Measurements from ENCODE around the gene CCDC69.

Gene CCDC69

DNA sequence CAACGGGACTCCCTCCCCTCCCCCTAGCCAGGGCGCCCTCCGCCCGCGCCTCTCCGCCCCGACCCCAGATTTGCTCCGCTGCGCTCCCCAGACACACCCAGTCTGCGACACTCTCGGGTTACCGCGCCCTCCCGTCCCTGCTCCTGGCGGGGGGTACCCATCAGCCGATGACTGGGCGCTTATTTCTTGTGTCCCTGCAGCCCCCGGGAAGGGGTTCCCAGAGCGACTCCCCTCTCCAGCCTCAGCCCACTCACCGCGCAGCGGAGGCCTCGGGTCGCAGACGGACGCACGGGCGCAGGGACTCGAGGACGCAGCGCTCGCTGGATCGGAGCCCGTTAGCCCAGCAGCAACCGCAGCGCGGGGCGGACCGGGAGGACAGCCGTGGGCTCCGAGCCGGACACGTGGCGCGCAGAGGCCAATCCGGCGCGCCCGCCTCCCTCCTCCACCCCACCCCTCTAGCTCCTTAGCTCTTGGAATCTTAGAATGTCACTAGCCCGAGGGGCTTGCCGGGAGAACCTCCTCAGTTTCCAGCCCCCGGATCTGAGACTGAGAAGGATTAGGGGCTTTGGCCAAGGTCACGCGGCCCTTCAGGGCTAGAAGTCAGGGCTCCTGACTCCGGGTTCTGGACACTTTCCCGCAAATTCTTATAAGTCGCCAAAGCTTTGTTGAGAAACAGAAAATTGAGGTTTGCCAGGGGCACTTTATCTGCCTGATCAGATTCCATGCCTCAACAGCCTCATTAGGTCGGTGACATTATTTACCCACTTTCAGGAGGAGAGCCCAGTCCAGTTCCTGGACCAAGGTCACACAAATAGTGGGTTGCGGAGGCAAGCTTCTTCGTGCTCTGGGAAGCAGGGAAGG lies 66.2 kb downstream of the CCDC69 start, which contains the start of gene ANXA6:
Gene ANXA6 (minus strand): TSS at position 354 of the 861 bp plus-strand sequence. CDS start 9,878 bp downstream, outside the sequence.
- DNase-seq = peak; percentile 72 to 79

- DNase-seq = peak in 1 of 2 donors; percentile 41
Measured at GRCh38 chr5:151156507-151157420, 67.1 kb downstream of the CCDC69 start.

GRCh38 chr5:151155775-151156506 lies 68.0 kb downstream of the CCDC69 start:
- peak in 1 of 2 donors; percentile 23 for DNase-seq

GRCh38 chr5:151154931-151155774 lies 68.7 kb downstream of the CCDC69 start:
- peak; percentile 52 to 57 for DNase-seq

DNA sequence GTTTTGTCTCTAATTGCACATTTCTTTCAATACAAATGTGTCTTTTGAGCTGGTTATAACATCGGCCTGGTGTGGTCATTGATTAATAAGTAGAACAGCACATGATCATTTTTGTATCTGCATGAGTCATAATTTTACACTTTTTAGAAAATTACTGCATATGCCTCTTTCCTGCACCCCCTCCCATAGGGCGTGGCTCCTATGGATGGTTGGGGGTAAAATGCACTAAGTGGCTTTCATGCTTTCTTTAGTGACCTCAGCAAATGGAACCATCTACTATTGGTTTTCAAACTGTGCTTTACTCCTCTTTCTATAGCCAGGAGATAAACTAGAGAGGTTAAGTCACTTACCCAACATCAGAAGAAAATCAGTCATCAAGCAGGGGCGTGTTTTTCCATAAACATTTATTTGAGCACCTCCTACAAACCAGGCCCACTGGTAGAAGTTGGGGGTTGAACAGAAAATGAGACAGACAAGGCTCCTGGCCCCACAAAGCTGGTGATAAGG lies 70.1 kb downstream of the CCDC69 start:
- DNase-seq = peak; percentile 58 to 59

DNA sequence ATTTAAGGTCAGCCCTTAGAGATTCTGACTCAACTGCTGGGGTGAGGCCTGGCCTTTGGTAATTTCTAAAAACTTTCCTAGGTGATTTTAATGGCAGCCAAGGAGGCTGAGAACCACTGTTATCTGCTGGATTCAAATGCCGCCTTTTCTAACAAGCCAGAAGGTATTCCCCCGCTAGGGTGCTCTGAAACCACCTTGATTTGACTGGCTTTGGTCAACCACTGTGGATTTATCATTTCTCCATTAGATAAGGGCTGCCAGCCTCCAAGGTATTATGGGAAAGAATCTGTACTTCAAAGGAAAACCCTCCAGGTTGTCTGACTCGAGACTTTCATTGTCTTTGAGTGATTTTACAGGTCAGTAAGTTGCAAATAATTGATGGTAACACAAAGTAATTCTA lies 70.6 kb downstream of the CCDC69 start:
- no peak for DNase-seq

DNA sequence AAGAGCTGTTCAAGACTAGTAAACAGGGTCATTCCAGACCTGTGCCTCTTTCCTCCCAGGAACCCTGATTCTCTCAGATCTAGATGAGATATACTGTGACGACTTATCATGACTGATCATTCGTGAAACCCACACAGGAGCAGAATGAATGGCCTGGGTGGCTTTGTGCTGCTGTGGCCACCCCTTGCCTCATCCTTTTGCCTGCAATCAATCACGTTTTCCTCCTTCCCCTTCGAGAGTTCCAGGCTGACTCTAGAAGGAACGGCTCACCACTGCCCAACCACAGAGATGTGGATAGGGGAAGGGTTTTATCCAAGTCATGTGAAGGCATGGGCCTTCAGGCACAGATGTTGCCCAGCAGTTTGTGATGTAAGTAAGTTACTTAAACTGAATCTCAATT lies 72.1 kb downstream of the CCDC69 start:
- DNase-seq = peak; percentile 65 to 69

GRCh38 chr5:151151263-151151660 lies 72.6 kb downstream of the CCDC69 start:
- DNase-seq = no peak

GRCh38 chr5:151150471-151151262 lies 73.2 kb downstream of the CCDC69 start:
- peak; percentile 63 to 68 for DNase-seq

DNA sequence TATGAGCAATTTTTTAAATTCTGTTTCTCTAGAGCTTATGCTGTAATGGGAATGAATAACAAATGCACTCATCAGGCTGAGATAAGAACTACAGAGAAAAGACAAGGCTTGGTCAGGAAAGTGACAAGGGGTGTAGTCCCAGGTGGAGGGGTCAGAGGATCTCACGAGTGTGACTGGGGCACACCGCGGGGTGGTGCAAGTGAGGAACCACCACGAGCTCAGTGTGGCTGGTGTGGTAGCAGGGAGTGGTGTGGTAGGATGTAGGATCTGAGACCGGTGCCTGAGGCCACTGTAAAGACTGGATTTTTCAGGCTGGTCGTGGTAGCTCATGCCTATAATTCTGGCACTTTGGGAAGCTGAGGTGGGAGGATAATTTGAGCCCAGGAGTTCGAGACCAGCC lies 75.3 kb downstream of the CCDC69 start:
- no peak for DNase-seq

GRCh38 chr5:151147033-151147432 lies 76.9 kb downstream of the CCDC69 start:
- DNase-seq = no peak

DNA sequence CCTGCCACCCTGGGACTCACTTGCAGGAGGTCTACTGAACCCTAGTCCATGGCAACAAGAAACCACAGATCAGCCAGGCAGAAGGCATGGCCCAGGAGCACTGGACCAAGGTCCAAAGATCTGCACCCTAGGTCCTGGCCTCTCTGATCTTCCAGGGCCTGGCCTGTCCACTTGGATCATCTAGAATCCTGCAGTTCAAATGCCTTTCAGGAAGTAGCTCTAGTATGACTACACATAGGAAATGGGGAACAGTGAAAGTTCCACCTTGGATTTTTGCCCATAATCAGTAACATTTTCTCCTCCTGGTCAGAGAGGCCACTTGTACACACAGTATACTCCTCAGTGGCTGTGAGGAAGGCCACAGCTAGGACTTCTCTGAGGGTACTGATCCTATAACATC lies 77.8 kb downstream of the CCDC69 start:
- DNase-seq = no peak

- no peak for DNase-seq
Measured at GRCh38 chr5:151144922-151145321, 79.0 kb downstream of the CCDC69 start.

- no peak for DNase-seq
Measured at GRCh38 chr5:151144275-151144674, 79.6 kb downstream of the CCDC69 start.

DNA sequence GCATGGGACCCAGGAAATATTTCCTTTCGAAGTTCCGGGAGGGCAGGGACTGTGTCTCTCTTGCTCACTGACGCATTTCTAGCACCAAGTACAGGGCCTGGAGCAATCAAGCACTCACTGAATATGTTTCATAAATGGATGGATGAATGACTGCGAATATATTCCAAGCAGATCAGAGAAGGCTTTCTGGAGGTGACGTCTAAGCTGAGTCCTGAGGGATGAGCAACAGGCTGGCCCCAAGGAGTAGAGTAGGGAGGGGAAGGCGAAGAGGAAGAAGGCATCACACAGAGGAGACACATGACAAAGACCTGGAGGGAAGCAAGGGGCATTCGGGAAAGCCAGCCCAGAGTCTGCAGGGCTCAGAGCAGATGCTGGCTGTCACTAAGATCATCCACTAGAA lies 80.2 kb downstream of the CCDC69 start:
- DNase-seq = no peak

- DNase-seq = no peak
Measured at GRCh38 chr5:151142933-151143332, 81.0 kb downstream of the CCDC69 start.

- DNase-seq = peak; percentile 64 to 68
Measured at GRCh38 chr5:151141535-151141934, 82.4 kb downstream of the CCDC69 start.

GRCh38 chr5:151140686-151141459 lies 83.0 kb downstream of the CCDC69 start:
- DNase-seq = no peak

DNA sequence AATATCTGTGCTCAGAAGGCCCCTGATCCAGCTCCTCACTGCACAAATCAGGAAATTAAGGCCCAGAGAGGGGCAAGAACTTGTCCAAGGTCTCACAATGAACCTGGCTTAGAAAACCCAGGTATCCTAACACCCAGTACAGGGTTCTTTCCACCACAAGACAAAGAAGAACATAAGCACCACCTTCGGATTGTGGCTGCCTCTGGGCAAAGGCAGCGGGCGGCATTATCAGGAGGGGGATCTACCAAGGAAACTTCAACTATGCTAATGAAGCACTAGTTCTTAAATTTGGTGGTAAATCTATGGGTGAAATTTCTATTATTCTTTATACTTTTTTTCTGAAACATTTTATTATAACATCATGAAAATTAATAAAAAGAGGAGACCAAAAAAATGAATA lies 84.2 kb downstream of the CCDC69 start:
- peak in 1 of 2 donors; percentile 28 for DNase-seq

DNA sequence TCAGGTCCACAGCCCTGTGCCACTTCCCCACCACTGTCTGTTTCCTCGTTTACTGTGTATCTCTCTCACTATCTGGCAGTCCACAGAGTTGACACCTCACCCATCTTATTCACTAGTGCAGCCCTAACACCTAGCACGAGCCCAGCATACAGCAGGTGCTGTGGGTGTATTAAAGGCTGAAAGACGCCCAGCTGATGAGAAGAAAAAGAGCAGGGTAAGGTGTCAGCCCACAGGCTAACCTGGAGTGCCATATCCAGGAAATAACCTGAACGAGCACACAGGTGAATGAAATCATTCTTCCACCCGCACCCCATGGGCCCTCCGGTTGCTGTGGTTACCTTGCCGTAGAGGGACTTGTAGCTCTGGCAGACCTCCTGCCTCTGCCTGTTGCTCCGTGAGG lies 84.9 kb downstream of the CCDC69 start:
- no peak for DNase-seq

All from stimulated activated CD4-positive, alpha-beta T cell treated with anti-CD3 and anti-CD28 coated beads, Interleukin-2, amount 100 ng/mL, for 24 hours (primary cell).